Measurements from ENCODE around the gene OR6S1.
"Not testable (repeated sequence)": the region's sequence is repeated elsewhere in the genome, so short reads cannot be mapped to it uniquely, and the experiment has no call there.

OR6S1 gene

GRCh38 chr14:20610002-20610765, 31.3 kb downstream of the OR6S1 start:
- DNase-seq (ENCODE audit: low spot score), result peak; percentile 59

GRCh38 chr14:20609215-20610001, 32.1 kb downstream of the OR6S1 start:
- DNase-seq (ENCODE audit: low spot score), result peak; percentile 75

- no peak for DNase-seq (ENCODE audit: low spot score)
These were observed 32.9 kb downstream of the OR6S1 start for GRCh38 chr14:20608383-20609110.

- DNase-seq (ENCODE audit: low spot score), result no peak
These were observed 33.9 kb downstream of the OR6S1 start for GRCh38 chr14:20607617-20608016.

GRCh38 chr14:20606902-20607242, 34.6 kb downstream of the OR6S1 start:
- no peak for DNase-seq (ENCODE audit: low spot score)

- no peak for DNase-seq (ENCODE audit: low spot score)
These were observed 35.1 kb downstream of the OR6S1 start for GRCh38 chr14:20606190-20606901.

- DNase-seq (ENCODE audit: low spot score), result no peak
These were observed 37.4 kb downstream of the OR6S1 start for GRCh38 chr14:20603813-20604690.

- DNase-seq (ENCODE audit: low spot score), result no peak
These were observed 38.9 kb downstream of the OR6S1 start for GRCh38 chr14:20602583-20602982.

GRCh38 chr14:20601522-20601921, 40.0 kb downstream of the OR6S1 start:
- DNase-seq (ENCODE audit: low spot score), result no peak

GRCh38 chr14:20597108-20597507, 44.4 kb downstream of the OR6S1 start:
- DNase-seq (ENCODE audit: low spot score), result no peak

GRCh38 chr14:20595726-20596125, 45.8 kb downstream of the OR6S1 start:
- DNase-seq (ENCODE audit: low spot score), result not testable (repeated sequence)

- no peak for DNase-seq (ENCODE audit: low spot score)
These were observed 48.9 kb downstream of the OR6S1 start for GRCh38 chr14:20592574-20592973.

GRCh38 chr14:20591235-20591634, 50.3 kb downstream of the OR6S1 start, which contains the start of gene RNASE12:
Gene RNASE12 (minus strand): TSS chr14:20591376. CDS start chr14:20590723, 653 bp downstream.
- no peak for DNase-seq (ENCODE audit: low spot score)
